Heart right ventricle (tissue), 16 donors: ENCODE measurements around the gene TEN1. TPM values are rescaled to one million over a fixed set of nuclear protein-coding genes. Genes with fewer than 3 reads are reported as not detected.

Experiments
- ATAC-seq, 8 donors: fragments of 200-7000 bp; cut with Tn5 transposase; one replicate each; pipeline ENCODE4 v1.9.1; 2020; ENCODE audit warnings: mild to moderate bottlenecking in 8 of 8, moderate library complexity in 8 of 8, moderate number of reproducible peaks in 1 of 8
- DNase-seq, 2 donors: peaks; one replicate each; pipeline ENCODE4 v3.0.0-alpha.2; 2020
- H3K27ac ChIP-seq, 10 donors: fragments of 200-600 bp; sonication (generic) in 2 of 10; one replicate each; pipeline versions ENCODE4 v1.5.0 to v1.8.0; 2020 to 2022; ENCODE audit warnings: mild to moderate bottlenecking in 3 of 10
- H3K27me3 ChIP-seq, 7 donors: fragments of 200-600 bp; one replicate each; pipeline ENCODE4 v1.8.0; 2021 to 2022; ENCODE audit warnings: mild to moderate bottlenecking in 2 of 7
- H3K36me3 ChIP-seq, 9 donors: fragments of 200-600 bp; sonication (generic) in 1 of 9; one replicate each; pipeline versions ENCODE4 v1.5.0 to v1.8.0; 2020 to 2022; ENCODE audit warnings: mild to moderate bottlenecking in 2 of 9
- H3K4me1 ChIP-seq, 9 donors: fragments of 200-600 bp; sonication (generic) in 1 of 9; one replicate each; pipeline versions ENCODE4 v1.5.0 to v1.8.0; 2020 to 2022; ENCODE audit warnings: mild to moderate bottlenecking in 4 of 9
- H3K4me3 ChIP-seq, 10 donors: fragments of 200-600 bp; sonication (generic) in 2 of 10; one replicate each; pipeline versions ENCODE4 v1.5.0 to v1.8.0; 2020 to 2022; ENCODE audit warnings: mild to moderate bottlenecking in 7 of 10, moderate library complexity in 2 of 10
- H3K9me3 ChIP-seq, 11 donors: fragments of 200-600 bp in 10 of 11; sonication (generic) in 2 of 11; one replicate each; pipeline versions ENCODE4 v1.5.0 to v1.8.0; 2013 to 2022; ENCODE audit warnings: mild to moderate bottlenecking in 2 of 11, control low read depth in 1 of 11, moderate library complexity in 1 of 11
- WGBS, 2 donors: extraction: QIAGEN DNeasy Blood & Tissue Kit; methylation state at CpG; one replicate each; pipeline ENCODE4 v1.1.7; 2013; ENCODE audit warnings: inconsistent platforms in 1 of 2; 5-methylcytosine and 5-hydroxymethylcytosine counted together
- intact Hi-C, 10 donors: fragments of 100-400 bp; cut with DNase I; formaldehyde crosslinking; loops; one replicate each; pipeline versions ENCODE4 v1.11.1 to v1.14.2; 2022
- polyA plus RNA-seq, 2 donors: library from polyadenylated mRNA; stranded (reverse); fragments of 200-250 nt; gene quantifications; one replicate each; pipeline ENCODE4 v1.2.3, GENCODE V29; 2013
- total RNA-seq, 10 donors: library from RNA; stranded (reverse); fragmentation: NEBNext Ultra II Directional in 3 of 10; extraction: Animal tissue kit (Norgen Biotek cat#: 25700) in 3 of 10; gene quantifications; one replicate each; pipeline versions ENCODE4 v1.2.1 to v1.2.4, GENCODE V29; 2021 to 2023
- TF ChIP-seq, protein P1 (sequence below), 9 donors: fragments of 200-600 bp; sonication (generic) in 2 of 9; IDR thresholded peaks; one replicate each; pipeline versions ENCODE4 v1.5.0 to v1.8.0; 2021 to 2022; ENCODE audit warnings: antibody characterized with exemption in 9 of 9, mild to moderate bottlenecking in 5 of 9, moderate library complexity in 1 of 9
- donor health status: Arrhythmogenic right ventricular cardiomyopathy.
- donor health status: ischemic (EF 13 %, LVEDD 7.1; RV severe dilation, severe dysfunction).
- donor health status: healthy with polysubstance abuse.
- donor health status: DM: no; HTN: yes; CAD: no.
- donor health status: DM: no; HTN: no; CAD: no.
- donor health status: ischemic (EF 25% LVEDD 6.9; RV normal size, moderate dysfunction).
- donor health status: ischemic (EF 25% LVEDD 5.7; RV mildly dilated, moderate dysfunction).
- donor health status: healthy.
- donor health status: DM: yes; HTN: yes; CAD: no.
- donor health status: Ischemic cardiomyopathy.
- donor health status: ischemic (EF 35%, LVEDD 5.7; RV mildly dilated, moderate dysfunction).
- donor health status: nonischemic (EF 11% LVEDD 7.7; RV severe dilation, severe dysfunction).
- donor health status: DM: yes; HTN: yes; CAD: no.
- donor health status: PGD.
- donor health status: ischemic (EF 29% LVEDD 5.4; RV normal size, mild dysfunction).
- donor health status: nonischemic (EF 23%, LVEDD 6.1; RV moderate dilation, normal function).

The TEN1 gene
- total and polyA plus RNA-seq, 12 donors, result 4.4 to 20.1 (median 9.7) TPM

DNA sequence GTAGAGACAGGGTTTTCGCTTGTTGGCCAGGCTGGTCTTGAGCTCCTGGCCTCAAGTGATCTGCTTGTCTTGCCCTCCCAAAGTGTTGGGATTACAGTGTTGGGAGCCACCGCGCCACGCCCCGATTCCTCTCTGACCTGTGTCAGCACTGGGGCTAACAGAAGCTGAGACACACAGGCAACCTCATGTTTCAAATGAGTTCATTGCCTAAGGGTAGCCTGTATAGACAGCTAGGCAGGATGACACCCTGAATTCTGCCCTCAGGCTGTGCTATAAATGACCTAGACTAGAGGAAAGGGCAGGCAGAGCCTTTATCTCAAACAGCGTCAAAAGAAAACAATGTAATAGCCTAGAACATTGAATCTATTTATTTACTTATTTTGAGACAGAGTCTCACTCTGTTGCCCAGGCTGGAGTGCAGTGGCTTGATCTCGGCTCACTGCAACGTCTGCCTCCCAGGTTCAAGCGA lies 19.3 kb downstream of the TEN1 start:
- DNase-seq (no peak), ATAC-seq (no peak)
- WGBS, 2 donors, result 91 to 95% methylated on average over 9 of the region's 9 CpGs
- H3K27ac ChIP-seq, result no peak overlapping the region
- intact Hi-C loops, result no loop called here
- no peaks in the 10 kb centered on the region for H3K9me3 ChIP-seq
- peaks cover 0 to 23% (median 3%) of the 10 kb centered on the region in 9 donors for H3K4me1 ChIP-seq
- H3K36me3 ChIP-seq, result peaks cover 0 to 42% (median 0%) of the 10 kb centered on the region in 9 donors
- H3K27me3 ChIP-seq, result no peaks in the 10 kb centered on the region
- H3K4me3 ChIP-seq, result no peak overlapping the region
- TF ChIP-seq, protein P1, sequence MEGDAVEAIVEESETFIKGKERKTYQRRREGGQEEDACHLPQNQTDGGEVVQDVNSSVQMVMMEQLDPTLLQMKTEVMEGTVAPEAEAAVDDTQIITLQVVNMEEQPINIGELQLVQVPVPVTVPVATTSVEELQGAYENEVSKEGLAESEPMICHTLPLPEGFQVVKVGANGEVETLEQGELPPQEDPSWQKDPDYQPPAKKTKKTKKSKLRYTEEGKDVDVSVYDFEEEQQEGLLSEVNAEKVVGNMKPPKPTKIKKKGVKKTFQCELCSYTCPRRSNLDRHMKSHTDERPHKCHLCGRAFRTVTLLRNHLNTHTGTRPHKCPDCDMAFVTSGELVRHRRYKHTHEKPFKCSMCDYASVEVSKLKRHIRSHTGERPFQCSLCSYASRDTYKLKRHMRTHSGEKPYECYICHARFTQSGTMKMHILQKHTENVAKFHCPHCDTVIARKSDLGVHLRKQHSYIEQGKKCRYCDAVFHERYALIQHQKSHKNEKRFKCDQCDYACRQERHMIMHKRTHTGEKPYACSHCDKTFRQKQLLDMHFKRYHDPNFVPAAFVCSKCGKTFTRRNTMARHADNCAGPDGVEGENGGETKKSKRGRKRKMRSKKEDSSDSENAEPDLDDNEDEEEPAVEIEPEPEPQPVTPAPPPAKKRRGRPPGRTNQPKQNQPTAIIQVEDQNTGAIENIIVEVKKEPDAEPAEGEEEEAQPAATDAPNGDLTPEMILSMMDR (IDR thresholded peaks at IDR 0.05), result no peak

DNA sequence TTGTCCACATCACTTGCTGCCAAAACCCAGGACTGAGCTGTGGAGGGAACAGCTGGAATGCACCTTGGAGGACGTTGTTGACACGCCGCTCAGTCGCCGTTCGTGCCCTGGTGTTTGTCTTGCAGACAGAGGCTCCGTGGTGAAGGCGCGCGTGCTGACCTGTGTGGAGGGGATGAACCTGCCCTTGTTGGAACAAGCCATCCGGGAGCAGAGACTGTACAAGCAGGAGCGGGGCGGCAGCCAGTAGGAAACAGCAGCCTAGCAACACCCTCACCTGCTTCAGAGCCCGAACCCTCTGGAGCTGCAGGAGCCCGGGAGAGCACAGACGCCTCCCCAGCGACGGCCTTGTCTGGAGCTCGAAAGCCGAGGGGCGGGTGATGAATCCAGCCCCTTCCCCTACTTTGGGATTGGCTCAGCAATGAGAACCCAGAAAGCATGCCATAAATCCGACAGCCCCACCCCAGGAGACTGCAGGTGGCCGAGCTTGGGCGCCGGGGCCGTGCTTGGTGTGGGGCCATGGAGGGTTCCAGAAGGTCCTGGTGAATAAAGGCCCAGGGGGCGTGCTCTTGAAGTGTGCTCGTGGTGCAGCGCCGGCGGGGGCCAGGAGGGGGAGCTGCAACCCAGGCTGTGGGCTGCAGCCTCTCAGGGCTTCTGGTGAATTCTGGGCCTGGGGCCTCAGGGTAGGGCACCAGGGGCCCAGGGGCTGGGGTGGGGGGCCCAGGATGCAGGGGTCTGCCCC lies 21.1 kb downstream of the TEN1 start:
- Histone ChIP-seq H3K4me1 (peaks cover 0 to 23% (median 4%) of the 10 kb centered on the region in 9 donors), H3K9me3 (no peaks in the 10 kb centered on the region), H3K27me3 (no peaks in the 10 kb centered on the region), H3K36me3 (peaks cover 0 to 24% (median 0%) of the 10 kb centered on the region in 9 donors), H3K27ac (no peak overlapping the region), H3K4me3 (no peak overlapping the region)
- TF ChIP-seq, protein P1 (IDR thresholded peaks at IDR 0.05), result peak; percentile 21 to 74 (median 60)
- DNase-seq (no peak), ATAC-seq (peak in 3 of 8 donors; percentile 23 to 29 (median 28))
- intact Hi-C loops, result loop anchor here in 1 of 10 donors (10.0 kb wide), 1 partner anchor 235 kb away; the partner anchor contains the start of gene GALK1
- 74 to 76% methylated on average over 31 of the region's 31 CpGs for WGBS, 2 donors

DNA sequence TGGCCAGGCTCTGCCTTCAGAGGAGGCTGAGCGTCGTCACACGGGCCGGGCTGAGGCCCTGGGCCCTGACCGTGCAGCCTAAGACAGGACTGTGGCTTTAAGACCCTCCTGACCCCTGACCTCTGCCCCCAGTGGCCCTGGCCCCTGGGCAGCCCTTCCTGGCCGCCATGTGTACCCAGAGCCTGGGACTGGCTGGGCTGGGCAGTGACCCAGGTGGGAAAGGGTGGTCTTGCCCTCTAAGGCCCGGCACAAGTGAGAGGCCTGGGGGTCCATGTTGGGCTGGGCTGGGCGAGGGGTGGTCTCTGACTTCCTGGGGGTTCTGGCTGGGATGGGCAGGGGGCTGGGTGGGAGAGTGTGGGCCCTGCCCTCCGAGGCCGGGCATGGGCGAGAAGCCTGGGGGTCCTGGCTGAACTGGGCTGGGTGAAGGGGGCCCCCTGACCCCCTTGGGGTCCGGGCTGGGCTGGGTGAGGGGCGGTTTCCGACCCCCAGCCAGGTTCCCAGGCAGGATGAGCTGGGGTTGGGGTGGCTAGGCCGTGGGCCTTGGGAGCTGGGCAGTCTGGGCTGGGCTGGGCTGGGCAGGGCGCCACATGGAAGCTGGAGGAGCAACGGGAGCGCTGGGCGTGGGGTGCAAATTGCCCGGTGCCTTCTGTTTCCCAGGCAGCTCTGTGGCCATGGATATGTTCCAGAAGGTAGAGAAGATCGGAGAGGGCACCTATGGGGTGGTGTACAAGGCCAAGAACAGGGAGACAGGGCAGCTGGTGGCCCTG lies 21.9 kb downstream of the TEN1 start, which contains the start of gene CDK3:
Gene CDK3 (plus strand): TSS at position 101 of the 767 bp plus-strand sequence. CDS start 571 bp downstream, at position 672.
- no peak within 1 kb of the TSS for H3K4me3 ChIP-seq
- WGBS, 2 donors, result 90 to 92% methylated on average over 21 of the region's 21 CpGs
- ATAC-seq (peak in 1 of 8 donors; percentile 40), DNase-seq (no peak)
- H3K36me3 ChIP-seq, result peaks cover 0 to 17% (median 0%) of the 10 kb centered on the region in 9 donors
- H3K4me1 ChIP-seq, result peaks cover 0 to 30% (median 4%) of the 10 kb centered on the region in 9 donors
- intact Hi-C loops, result loop anchor here in 1 of 10 donors (10.0 kb wide), 1 partner anchor 236 kb away; the partner anchor contains the start of gene GALK1
- no peaks in the 10 kb centered on the region for H3K27me3 ChIP-seq
- TF ChIP-seq, protein P1 (IDR thresholded peaks at IDR 0.05), result peak in 1 of 9 donors; percentile 25
- no peaks in the 10 kb centered on the region for H3K9me3 ChIP-seq
- H3K27ac ChIP-seq, result no peak within 1 kb of the TSS

DNA sequence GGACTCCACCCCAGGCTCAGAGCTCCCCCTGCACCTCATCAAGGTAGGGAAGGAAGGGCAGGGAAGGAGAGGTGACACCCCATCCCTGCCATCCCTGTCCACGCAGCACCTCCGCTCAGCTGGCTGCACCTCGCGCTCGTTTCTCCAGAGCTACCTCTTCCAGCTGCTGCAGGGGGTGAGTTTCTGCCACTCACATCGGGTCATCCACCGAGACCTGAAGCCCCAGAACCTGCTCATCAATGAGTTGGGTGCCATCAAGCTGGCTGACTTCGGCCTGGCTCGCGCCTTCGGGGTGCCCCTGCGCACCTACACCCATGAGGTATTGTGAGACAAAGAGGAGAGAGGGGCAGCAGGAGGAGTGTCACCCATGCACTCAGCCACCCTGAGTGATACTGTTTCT lies 23.1 kb downstream of the TEN1 start:
- no peak for DNase-seq
- no peaks in the 10 kb centered on the region for H3K9me3 ChIP-seq
- TF ChIP-seq, protein P1 (IDR thresholded peaks at IDR 0.05), result no peak
- no peak overlapping the region for H3K4me3 ChIP-seq
- no peaks in the 10 kb centered on the region for H3K27me3 ChIP-seq
- H3K27ac ChIP-seq, result no peak overlapping the region
- no peak for ATAC-seq
- WGBS, 2 donors, result 98 to 99% methylated on average over 12 of the region's 12 CpGs
- H3K4me1 ChIP-seq, result peaks cover 0 to 22% (median 4%) of the 10 kb centered on the region in 9 donors
- peaks cover 0 to 17% (median 0%) of the 10 kb centered on the region in 9 donors for H3K36me3 ChIP-seq
- intact Hi-C loops, result loop anchor here in 1 of 10 donors (10.0 kb wide), 1 partner anchor 237 kb away; the partner anchor contains the start of gene GALK1
